Skeletal muscle satellite cell (primary cell): ENCODE results near the gene CEP89.
"Not testable (repeated sequence)": the region's sequence is repeated elsewhere in the genome, so short reads cannot be mapped to it uniquely, and the experiment has no call there.

Source experiments
- H3K27me3 ChIP-seq: 2 replicates; pipeline ENCODE4 v1.7.0; 2013; ENCODE audit warnings: low read length; ENCODE audit not compliant: control insufficient read depth, insufficient read depth
- H3K36me3 ChIP-seq: 2 replicates; pipeline ENCODE4 v1.7.0; 2013; ENCODE audit warnings: mild to moderate bottlenecking, control low read depth, low read length; ENCODE audit not compliant: insufficient read depth
- H3K4me1 ChIP-seq: 2 replicates; pipeline ENCODE4 v1.7.0; 2013; ENCODE audit warnings: low read length; ENCODE audit not compliant: control insufficient read depth, insufficient read depth
- H3K4me2 ChIP-seq: 2 replicates; pipeline ENCODE4 v1.7.0; 2013; ENCODE audit warnings: mild to moderate bottlenecking, low read length
- H3K4me3 ChIP-seq: 2 replicates; pipeline ENCODE4 v1.7.0; 2013; ENCODE audit warnings: low read length
- H3K9ac ChIP-seq: 2 replicates; pipeline ENCODE4 v1.7.0; 2013; ENCODE audit warnings: mild to moderate bottlenecking, low read depth, low read length, moderate library complexity
- H3K9me3 ChIP-seq: replicated peaks from 2 replicates; pipeline ENCODE4 v1.7.0; 2013; ENCODE audit warnings: mild to moderate bottlenecking, control low read depth, low read length

Gene CEP89

DNA sequence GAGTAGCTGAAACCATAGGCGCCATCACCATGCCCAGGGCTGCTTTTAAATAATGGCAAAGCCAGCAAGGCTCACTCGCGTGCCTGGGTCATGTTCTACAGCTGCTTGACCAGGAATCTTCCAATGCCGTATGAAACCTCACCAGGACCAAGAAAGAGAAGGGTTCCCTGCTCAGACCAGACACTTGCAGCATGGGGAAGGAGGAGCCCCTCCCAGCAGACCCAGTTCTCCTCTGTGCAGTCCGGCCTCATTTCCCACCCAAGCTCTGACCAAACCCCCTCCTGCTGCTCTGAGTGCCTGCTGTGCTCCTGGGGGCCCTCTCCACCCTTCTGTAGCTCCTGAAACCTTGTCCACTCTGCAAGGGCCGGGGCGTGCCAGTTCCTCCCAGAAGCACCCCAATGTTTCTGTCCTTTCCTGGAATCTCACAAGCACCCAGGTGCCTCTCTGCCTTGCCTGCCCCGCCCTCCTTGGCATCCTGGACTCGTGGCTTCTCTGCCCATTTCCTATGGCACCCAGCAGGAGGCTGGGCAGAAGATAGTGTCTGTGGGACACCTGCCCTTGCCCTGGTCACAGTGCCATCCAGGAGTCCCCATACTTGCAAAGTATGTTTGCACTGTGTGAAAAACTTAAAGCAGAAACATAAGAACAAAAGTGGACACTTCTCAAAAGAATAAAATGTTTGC lies 95.4 kb downstream of the CEP89 start:
- H3K9ac ChIP-seq, result no peak overlapping the region
- H3K9me3 ChIP-seq, result no peaks in the 10 kb centered on the region
- H3K4me3 ChIP-seq, result no peak overlapping the region

DNA sequence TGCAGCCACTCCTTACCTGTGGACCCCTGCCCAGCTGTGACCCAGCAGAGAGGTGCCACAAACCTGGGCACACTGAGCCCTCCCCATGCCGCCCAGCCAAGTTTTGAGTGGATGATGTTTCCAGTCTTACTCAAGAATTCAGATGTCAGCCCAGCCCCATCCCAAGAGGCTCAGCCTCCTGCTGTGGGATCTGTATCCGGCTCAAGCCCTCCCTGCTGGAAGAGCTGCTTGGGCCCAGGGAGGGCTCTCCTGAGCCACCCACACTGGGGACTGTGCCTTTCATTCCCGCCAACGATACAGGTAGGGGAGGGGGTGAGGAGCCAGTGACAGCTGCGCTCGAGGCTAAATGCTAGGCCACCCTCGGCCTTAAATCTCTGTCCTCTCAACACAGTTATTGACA lies 96.3 kb downstream of the CEP89 start:
- Histone ChIP-seq H3K4me3 (no peak overlapping the region), H3K9me3 (no peaks in the 10 kb centered on the region), H3K36me3 (no peaks in the 10 kb centered on the region), H3K9ac (no peak overlapping the region), H3K4me1 (peaks cover 6% of the 10 kb centered on the region), H3K4me2 (no peak overlapping the region), H3K27me3 (no peaks in the 10 kb centered on the region)

More for the DNA sequence above, 95.4 kb downstream of the CEP89 start:
- H3K36me3 ChIP-seq, result no peaks in the 10 kb centered on the region
- no peak overlapping the region for H3K4me2 ChIP-seq
- peaks cover 6% of the 10 kb centered on the region for H3K4me1 ChIP-seq
- no peaks in the 10 kb centered on the region for H3K27me3 ChIP-seq

GRCh38 chr19:32874605-32875004 lies 97.2 kb downstream of the CEP89 start:
- no peak overlapping the region for H3K9ac ChIP-seq
- H3K36me3 ChIP-seq, result no peaks in the 10 kb centered on the region
- H3K9me3 ChIP-seq, result no peaks in the 10 kb centered on the region
- no peaks in the 10 kb centered on the region for H3K27me3 ChIP-seq
- H3K4me1 ChIP-seq, result peaks cover 6% of the 10 kb centered on the region
- no peak overlapping the region for H3K4me3 ChIP-seq
- no peak overlapping the region for H3K4me2 ChIP-seq

DNA sequence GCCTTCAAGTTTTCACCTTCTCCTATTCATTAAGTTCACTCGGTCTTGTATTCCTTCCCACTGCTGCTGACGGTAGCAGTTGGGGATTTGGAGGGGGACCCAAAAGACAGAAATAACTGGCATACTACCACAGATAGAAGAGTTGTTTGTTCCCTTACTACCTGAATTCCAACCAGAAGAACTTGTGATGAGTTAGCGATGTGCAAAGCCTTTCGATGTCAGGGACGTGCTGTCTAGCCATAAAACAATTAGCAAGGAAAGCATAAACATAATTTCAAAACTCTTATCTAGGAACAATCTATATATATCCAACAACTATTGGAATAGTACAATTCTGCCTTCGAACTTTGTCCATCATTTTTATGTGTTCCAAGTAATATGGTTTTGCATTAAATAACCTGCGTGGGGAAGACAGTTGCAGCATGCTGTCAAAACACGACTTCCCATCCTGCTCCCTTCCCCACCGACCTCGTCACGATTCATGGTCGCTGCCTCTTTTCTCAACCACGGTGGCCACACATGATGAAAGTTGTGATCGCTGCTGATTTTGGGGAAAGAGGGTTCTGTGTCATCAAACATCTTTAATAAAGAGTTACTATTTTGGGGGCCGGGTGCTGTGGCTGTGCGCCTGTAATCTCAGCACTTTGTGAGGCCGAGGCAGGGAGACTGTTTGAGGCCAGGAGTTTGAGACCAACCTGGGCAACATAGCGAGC lies 98.4 kb downstream of the CEP89 start:
- H3K36me3 ChIP-seq, result no peaks in the 10 kb centered on the region
- no peak overlapping the region for H3K4me3 ChIP-seq
- H3K27me3 ChIP-seq, result no peaks in the 10 kb centered on the region
- no peak overlapping the region for H3K9ac ChIP-seq
- H3K9me3 ChIP-seq, result no peaks in the 10 kb centered on the region
- peaks cover 6% of the 10 kb centered on the region for H3K4me1 ChIP-seq
- no peak overlapping the region for H3K4me2 ChIP-seq

GRCh38 chr19:32872391-32872790 lies 99.4 kb downstream of the CEP89 start:
- H3K4me2 ChIP-seq, result no peak overlapping the region
- H3K27me3 ChIP-seq, result no peaks in the 10 kb centered on the region
- H3K4me3 ChIP-seq, result no peak overlapping the region
- no peaks in the 10 kb centered on the region for H3K36me3 ChIP-seq
- no peak overlapping the region for H3K9ac ChIP-seq
- peaks cover 6% of the 10 kb centered on the region for H3K4me1 ChIP-seq
- H3K9me3 ChIP-seq, result no peaks in the 10 kb centered on the region

- Histone ChIP-seq H3K9me3 (no peaks in the 10 kb centered on the region), H3K4me3 (no peak overlapping the region), H3K27me3 (no peaks in the 10 kb centered on the region), H3K4me1 (no peaks in the 10 kb centered on the region), H3K36me3 (no peaks in the 10 kb centered on the region), H3K4me2 (no peak overlapping the region), H3K9ac (no peak overlapping the region)
Measured at GRCh38 chr19:32870981-32871451, 100.7 kb downstream of the CEP89 start.

GRCh38 chr19:32869966-32870573 lies 101.7 kb downstream of the CEP89 start:
- Histone ChIP-seq H3K4me2 (no peak overlapping the region), H3K36me3 (no peaks in the 10 kb centered on the region), H3K9ac (no peak overlapping the region), H3K4me3 (no peak overlapping the region), H3K9me3 (no peaks in the 10 kb centered on the region), H3K27me3 (no peaks in the 10 kb centered on the region), H3K4me1 (no peaks in the 10 kb centered on the region)

DNA sequence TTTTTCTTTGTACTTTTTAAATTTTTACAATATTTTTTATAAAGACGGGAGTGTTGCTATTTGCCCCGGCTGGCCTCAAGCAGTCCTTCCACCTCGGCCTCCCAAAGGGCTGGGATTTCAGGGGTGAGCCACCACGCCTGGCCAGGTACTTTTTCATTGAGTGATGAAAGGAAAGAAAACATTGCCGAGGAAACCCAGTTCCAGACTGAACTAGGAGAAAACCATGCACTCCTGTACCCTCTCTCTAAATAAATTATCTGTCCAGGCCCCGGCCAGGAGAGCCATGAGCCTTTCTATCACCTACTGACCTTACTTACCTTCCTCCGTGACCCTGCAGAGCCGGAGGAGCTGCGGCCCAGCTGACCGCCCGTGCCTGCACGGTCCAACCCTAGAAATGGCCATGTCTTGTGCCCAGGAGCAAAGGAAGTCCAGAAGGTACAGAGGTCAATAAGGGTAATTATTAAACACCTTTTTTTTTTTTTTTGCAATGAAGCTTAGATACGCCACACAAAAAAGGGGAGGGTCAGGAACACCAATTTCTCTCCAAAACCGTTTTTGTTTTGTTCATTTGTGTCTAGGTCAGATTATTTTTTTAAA lies 102.3 kb downstream of the CEP89 start, which contains the start of gene SLC7A9:
TSS of gene SLC7A9 (minus strand) at position 399 of the 597 bp plus-strand sequence. CDS start 1,233 bp downstream, outside the sequence.
- Histone ChIP-seq H3K4me2 (no peak within 1 kb of the TSS), H3K4me1 (no peaks in the 10 kb centered on the region), H3K36me3 (no peaks in the 10 kb centered on the region), H3K9me3 (no peaks in the 10 kb centered on the region), H3K9ac (no peak within 1 kb of the TSS), H3K27me3 (no peaks in the 10 kb centered on the region), H3K4me3 (no peak within 1 kb of the TSS)

- H3K4me3 ChIP-seq, result no peak overlapping the region
- no peaks in the 10 kb centered on the region for H3K4me1 ChIP-seq
- H3K9ac ChIP-seq, result no peak overlapping the region
- no peaks in the 10 kb centered on the region for H3K27me3 ChIP-seq
- H3K9me3 ChIP-seq, result no peaks in the 10 kb centered on the region
- H3K4me2 ChIP-seq, result no peak overlapping the region
- no peaks in the 10 kb centered on the region for H3K36me3 ChIP-seq
Measured at GRCh38 chr19:32868206-32868950, 103.4 kb downstream of the CEP89 start.

DNA sequence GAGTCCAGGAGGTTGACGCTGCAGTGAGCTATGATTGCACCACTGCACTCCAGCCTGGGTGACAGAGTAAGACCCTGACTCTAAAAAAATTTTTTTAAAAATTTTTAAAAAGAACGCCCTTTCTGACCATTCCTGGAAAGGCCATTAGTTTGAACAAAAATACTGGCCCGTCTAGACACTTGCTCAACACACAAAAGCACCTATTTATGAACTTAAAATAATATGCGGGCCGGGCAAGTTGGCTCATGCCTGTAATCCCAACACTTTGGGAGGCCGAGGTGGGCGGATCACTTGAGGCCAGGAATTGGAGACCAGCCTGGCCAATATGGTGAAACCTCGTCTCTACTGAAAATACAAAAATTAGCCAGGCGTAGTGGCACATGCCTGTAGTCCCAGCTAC lies 104.3 kb downstream of the CEP89 start:
- not testable (repeated sequence) for H3K4me2 ChIP-seq, H3K4me1 ChIP-seq, H3K9ac ChIP-seq, H3K27me3 ChIP-seq, H3K4me3 ChIP-seq, H3K9me3 ChIP-seq, H3K36me3 ChIP-seq
